Cardiac muscle cell (in vitro differentiated cells and primary cell): ENCODE data around the gene DUSP16. TPM values are rescaled to one million over a fixed set of nuclear protein-coding genes. Genes with fewer than 3 reads are reported as not detected.
A peak's percentile ranks its signal among the peaks of the same experiment; 100 is the strongest.

Experiments
- DNase-seq, 2 donors: peaks; one replicate each; pipeline versions ENCODE4 v3.0.0 to v3.0.0-alpha.2; 2010 to 2017; ENCODE audit warnings: low read depth in 1 of 2, low spot score in 1 of 2
- H3K27ac ChIP-seq: fragments of 200-600 bp; sonication (generic); 2 replicates; pipeline ENCODE4 v1.5.1; 2016
- H3K27me3 ChIP-seq: fragments of 200-600 bp; sonication (generic); 2 replicates; pipeline ENCODE4 v1.6.0; 2016; ENCODE audit warnings: control low read depth
- H3K36me3 ChIP-seq: fragments of 200-600 bp; sonication (generic); 2 replicates; pipeline ENCODE4 v1.5.1; 2016; ENCODE audit warnings: control low read depth
- H3K4me1 ChIP-seq: fragments of 200-600 bp; sonication (generic); 2 replicates; pipeline ENCODE4 v1.8.1; 2017; ENCODE audit warnings: low read depth, mild to moderate bottlenecking, mixed run types
- H3K4me3 ChIP-seq: fragments of 200-600 bp; sonication (generic); 2 replicates; pipeline ENCODE4 v1.5.1; 2016; ENCODE audit warnings: mild to moderate bottlenecking
- H3K9me3 ChIP-seq: fragments of 200-600 bp; sonication (generic); 2 replicates; pipeline ENCODE4 v1.5.1; 2017; ENCODE audit warnings: low read depth, mild to moderate bottlenecking, control low read depth
- polyA plus RNA-seq: library from polyadenylated mRNA; unstranded; fragments of >200 nt; fragmentation: Nextera tagmentation; extraction: Ambion mirVana; gene quantifications from 2 replicates; pipeline ENCODE4 v1.2.1, GENCODE V29; 2016
- total RNA-seq: library from RNA; depleted of rRNA; stranded (reverse); fragments of >200 nt; gene quantifications from 2 replicates; pipeline ENCODE4 v1.2.3, GENCODE V29; 2016
- TF ChIP-seq, protein P1 (sequence below): IDR thresholded peaks from 2 replicates; pipeline ENCODE4 v1.5.1; 2012; ENCODE audit warnings: low read depth, mild to moderate bottlenecking, low read length

Gene DUSP16
- total and polyA plus RNA-seq, 2 experiments from 2014 or later = 5.9 to 28.1 TPM

DNA sequence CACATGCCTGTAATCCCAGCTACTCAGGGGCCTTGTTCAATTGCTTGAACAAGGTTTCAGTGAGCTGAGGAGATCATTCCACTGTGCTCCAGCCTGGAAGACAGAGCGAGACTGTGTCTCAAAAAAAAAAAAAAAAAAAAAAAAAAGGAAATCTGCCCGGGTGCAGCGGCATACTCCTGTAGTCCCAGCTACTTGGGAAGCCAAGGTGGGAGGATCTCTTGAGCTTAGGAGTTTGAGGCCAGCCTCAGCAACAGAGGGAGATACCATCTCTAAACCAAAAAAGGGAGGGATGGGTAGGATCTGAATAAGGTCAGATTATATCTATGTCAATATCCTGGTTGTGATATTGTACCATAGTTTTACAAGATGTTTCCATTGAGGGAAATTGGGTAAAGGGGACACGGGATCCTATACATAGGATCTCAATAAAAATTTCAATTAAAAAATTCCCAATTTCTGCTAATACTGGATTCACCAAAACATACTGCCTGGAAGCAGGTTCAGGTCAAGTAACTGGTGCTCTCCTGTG is 129.4 kb downstream of the DUSP16 start:
- Histone ChIP-seq H3K36me3 (no peaks in the 10 kb centered on the region), H3K27ac (no peak overlapping the region), H3K4me3 (no peak overlapping the region), H3K9me3 (no peaks in the 10 kb centered on the region), H3K27me3 (no peaks in the 10 kb centered on the region), H3K4me1 (peaks cover 3% of the 10 kb centered on the region)
- TF ChIP-seq, protein P1, sequence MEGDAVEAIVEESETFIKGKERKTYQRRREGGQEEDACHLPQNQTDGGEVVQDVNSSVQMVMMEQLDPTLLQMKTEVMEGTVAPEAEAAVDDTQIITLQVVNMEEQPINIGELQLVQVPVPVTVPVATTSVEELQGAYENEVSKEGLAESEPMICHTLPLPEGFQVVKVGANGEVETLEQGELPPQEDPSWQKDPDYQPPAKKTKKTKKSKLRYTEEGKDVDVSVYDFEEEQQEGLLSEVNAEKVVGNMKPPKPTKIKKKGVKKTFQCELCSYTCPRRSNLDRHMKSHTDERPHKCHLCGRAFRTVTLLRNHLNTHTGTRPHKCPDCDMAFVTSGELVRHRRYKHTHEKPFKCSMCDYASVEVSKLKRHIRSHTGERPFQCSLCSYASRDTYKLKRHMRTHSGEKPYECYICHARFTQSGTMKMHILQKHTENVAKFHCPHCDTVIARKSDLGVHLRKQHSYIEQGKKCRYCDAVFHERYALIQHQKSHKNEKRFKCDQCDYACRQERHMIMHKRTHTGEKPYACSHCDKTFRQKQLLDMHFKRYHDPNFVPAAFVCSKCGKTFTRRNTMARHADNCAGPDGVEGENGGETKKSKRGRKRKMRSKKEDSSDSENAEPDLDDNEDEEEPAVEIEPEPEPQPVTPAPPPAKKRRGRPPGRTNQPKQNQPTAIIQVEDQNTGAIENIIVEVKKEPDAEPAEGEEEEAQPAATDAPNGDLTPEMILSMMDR = no peak
- DNase-seq = no peak

DNA sequence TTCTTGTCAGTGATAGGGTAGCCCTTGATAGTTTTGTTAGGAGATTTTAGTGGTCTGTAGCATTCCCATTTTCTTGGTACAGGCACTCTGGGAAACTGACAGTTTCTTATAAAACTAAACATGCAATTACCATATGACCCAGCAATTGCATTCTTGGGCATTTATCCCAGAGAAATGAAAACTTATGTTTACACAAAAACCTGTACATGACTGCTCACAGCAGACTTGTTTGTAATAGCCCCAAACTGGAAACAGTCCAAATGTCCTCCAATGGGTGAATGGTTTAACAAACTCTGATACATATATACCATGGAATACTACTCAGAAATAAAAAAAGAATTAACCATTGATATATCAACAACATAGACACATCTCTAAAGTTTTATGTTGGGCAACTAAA is 130.3 kb downstream of the DUSP16 start:
- Histone ChIP-seq H3K4me3 (no peak overlapping the region), H3K27ac (no peak overlapping the region), H3K27me3 (no peaks in the 10 kb centered on the region), H3K4me1 (peaks cover 3% of the 10 kb centered on the region), H3K9me3 (no peaks in the 10 kb centered on the region), H3K36me3 (no peaks in the 10 kb centered on the region)
- TF ChIP-seq, protein P1 = no peak
- peak in 1 of 2 donors; percentile 68 for DNase-seq

DNA sequence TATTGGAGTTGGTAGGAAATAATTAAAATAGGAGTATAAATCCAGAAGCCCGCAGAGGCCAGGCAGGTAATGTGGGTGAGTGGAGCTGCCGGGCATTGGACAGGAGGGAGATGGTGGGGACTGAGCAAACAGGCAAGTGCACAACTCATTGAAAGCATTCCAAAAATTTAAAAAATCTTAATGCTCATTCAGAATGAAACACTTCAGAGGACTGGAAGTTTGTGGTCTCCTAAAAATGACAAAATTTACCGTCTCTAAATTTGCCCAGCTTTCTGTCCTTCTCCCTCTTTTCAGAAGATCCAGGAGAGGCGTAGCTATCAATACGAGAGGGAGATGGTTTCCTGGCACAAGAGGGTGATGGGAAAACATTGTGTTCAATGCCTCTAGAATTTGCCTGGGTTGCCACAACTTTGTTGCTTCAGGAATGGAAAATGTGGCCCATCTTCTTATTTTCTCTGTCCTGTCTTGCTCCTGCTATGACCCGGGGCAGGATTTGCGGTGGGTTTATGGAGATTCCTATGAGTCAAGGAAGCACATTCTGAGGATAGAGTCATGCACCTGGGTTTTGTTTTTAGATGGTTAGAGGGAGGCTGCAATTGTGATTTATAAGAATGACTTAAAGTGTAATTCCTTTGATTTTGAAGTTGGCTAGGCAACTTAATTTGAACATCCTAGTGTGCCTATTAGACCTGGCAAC is 133.6 kb downstream of the DUSP16 start:
- Histone ChIP-seq H3K27ac (no peak overlapping the region), H3K9me3 (no peaks in the 10 kb centered on the region), H3K4me1 (peaks cover 3% of the 10 kb centered on the region), H3K4me3 (no peak overlapping the region), H3K27me3 (no peaks in the 10 kb centered on the region), H3K36me3 (no peaks in the 10 kb centered on the region)
- TF ChIP-seq, protein P1 = no peak
- no peak for DNase-seq

DNA sequence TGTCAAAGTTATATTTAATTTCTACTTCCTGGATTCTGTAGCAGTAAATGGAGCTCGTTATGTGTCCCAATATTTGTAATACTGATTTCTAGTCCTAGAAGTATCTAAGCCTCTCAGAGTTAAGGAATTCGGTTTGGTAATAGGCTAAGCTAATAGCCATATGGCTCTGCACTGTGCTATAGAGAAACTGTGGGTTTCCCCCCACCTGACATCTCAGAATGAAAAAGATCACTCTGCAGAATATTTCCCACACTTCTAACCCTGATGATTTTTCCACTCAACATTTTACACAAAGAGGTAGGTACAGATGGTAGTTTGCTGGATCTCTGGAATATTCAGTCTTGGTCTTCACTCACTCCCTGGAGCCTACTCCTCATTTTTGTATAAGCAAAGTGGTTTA is 134.6 kb downstream of the DUSP16 start:
- Histone ChIP-seq H3K36me3 (no peaks in the 10 kb centered on the region), H3K27ac (no peak overlapping the region), H3K9me3 (no peaks in the 10 kb centered on the region), H3K4me3 (no peak overlapping the region), H3K27me3 (no peaks in the 10 kb centered on the region), H3K4me1 (no peaks in the 10 kb centered on the region)
- no peak for DNase-seq
- TF ChIP-seq, protein P1 = no peak

DNA sequence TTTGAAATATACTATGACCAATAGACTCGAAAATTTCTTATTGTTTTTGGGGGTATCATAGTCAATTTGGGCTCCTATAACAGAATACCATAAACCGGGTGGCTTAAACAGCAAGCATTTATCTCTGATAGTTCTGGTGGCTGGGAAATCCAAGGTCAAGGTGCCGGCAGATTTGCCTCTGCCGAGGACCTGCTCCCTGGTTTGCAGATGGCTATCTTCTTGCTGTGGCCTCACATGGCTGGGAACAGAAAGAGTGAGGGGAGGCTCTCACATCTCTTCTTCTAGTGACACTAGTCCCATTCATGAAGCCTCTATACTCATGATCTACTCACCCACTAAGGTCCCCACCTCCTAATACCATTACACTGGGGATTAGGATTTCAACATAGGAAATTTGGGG is 135.1 kb downstream of the DUSP16 start:
- Histone ChIP-seq H3K27ac (no peak overlapping the region), H3K27me3 (no peaks in the 10 kb centered on the region), H3K4me1 (no peaks in the 10 kb centered on the region), H3K4me3 (no peak overlapping the region), H3K9me3 (no peaks in the 10 kb centered on the region), H3K36me3 (no peaks in the 10 kb centered on the region)
- no peak for DNase-seq
- TF ChIP-seq, protein P1 = no peak
